ENCODE measurements around the gene IFTAP. TPM values are rescaled to one million over a fixed set of nuclear protein-coding genes. Genes with fewer than 3 reads are reported as not detected.

Gene IFTAP
- total RNA-seq, 4 donors from 2014 or later: 0.80 to 22.3 (median 15.5) TPM

DNA sequence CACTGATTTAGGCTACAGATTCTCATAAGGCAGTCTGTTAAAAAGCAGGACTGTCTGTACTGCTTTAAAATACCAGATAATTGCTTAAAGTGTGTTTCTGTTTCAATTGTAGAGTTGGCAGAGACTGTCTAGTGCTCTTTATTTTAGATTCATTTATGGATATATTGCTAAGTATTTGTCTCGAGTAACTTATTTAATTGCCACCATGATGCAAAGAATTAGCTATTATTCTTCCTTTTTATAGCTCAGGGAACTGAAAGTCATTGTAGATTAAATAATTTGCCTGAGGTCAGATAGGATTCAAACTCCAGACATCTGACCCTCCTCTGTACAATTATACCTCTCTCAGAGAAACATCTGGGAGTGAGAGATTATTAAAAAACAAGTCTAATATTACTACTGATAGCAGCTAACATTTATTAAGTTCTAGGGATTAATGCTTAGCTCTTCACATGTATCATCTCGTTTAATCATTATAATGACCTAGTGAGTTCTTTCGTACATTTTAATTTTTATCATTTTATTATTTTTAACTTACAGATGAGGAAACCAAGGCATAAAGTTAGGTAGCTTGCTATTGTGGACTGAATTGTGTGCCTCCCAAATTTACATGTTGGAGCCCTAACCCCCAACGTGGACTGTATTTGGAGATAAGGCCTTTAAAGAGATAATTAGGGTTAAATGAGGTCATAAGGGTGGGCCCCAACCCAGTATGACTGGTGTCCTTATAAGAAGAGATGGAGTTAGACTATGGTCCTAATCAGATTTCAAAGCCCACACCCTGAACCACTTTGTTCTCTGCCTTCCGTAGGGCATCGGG is 23.5 kb downstream of the IFTAP start:
- Histone ChIP-seq H3K27ac (no peak overlapping the region), H3K4me3 (no peak overlapping the region), H3K4me1 (peaks cover 0 to 14% (median 0%) of the 10 kb centered on the region in 3 donors), H3K9me3 (no peaks in the 10 kb centered on the region), H3K27me3 (no peaks in the 10 kb centered on the region), H3K36me3 (no peaks in the 10 kb centered on the region)
- TF ChIP-seq, protein P1, sequence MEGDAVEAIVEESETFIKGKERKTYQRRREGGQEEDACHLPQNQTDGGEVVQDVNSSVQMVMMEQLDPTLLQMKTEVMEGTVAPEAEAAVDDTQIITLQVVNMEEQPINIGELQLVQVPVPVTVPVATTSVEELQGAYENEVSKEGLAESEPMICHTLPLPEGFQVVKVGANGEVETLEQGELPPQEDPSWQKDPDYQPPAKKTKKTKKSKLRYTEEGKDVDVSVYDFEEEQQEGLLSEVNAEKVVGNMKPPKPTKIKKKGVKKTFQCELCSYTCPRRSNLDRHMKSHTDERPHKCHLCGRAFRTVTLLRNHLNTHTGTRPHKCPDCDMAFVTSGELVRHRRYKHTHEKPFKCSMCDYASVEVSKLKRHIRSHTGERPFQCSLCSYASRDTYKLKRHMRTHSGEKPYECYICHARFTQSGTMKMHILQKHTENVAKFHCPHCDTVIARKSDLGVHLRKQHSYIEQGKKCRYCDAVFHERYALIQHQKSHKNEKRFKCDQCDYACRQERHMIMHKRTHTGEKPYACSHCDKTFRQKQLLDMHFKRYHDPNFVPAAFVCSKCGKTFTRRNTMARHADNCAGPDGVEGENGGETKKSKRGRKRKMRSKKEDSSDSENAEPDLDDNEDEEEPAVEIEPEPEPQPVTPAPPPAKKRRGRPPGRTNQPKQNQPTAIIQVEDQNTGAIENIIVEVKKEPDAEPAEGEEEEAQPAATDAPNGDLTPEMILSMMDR (IDR thresholded peaks at IDR 0.05): no peak
- TF ChIP-seq POLR2A (IDR thresholded peaks at IDR 0.05): no peak
- intact Hi-C loops (cut with DNase I): no loop called here
- WGBS, 2 donors: 81 to 85% methylated on average over 6 of the region's 6 CpGs
- no peak for DNase-seq

DNA sequence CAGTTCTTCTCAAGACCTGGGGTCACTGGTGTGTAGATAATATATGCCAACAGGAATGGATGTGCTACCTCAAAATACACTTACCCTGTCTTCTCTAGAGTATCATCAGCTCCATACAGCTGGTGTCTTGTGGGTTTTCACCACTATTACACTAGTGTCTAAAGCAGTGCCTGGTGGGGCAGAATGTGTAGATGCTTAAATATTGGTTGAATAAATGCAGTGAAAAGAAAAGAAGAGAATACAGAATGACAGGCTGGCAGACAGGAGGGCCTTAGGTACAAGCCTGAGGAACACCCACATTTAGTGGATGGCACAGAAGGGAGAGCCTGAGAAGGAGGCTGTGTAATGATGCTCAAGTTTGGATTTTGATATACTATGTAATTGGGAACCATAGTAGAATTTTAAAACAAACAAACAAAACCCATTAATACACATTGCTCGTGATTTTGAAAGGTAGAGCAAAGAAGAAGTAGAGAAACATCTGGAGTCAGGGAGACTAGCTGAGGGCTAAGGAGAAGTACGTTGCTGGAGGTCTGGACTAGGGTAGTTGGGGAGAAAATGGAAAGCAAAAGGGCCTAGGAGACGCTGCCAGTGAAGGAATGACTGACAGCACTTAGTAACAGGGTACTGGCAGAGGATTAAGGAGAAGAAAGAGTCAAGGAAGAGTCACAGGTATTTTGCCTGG is 24.2 kb downstream of the IFTAP start:
- H3K9me3 ChIP-seq: no peaks in the 10 kb centered on the region
- no peak for TF ChIP-seq POLR2A (IDR thresholded peaks at IDR 0.05)
- TF ChIP-seq, protein P1 (IDR thresholded peaks at IDR 0.05): no peak
- intact Hi-C loops (cut with DNase I): no loop called here
- H3K4me3 ChIP-seq: no peak overlapping the region
- WGBS, 2 donors: 51 to 66% methylated on average over 3 of the region's 3 CpGs
- H3K27me3 ChIP-seq: no peaks in the 10 kb centered on the region
- no peak overlapping the region for H3K27ac ChIP-seq
- no peak for DNase-seq
- H3K4me1 ChIP-seq: peaks cover 0 to 14% (median 0%) of the 10 kb centered on the region in 3 donors
- H3K36me3 ChIP-seq: no peaks in the 10 kb centered on the region

DNA sequence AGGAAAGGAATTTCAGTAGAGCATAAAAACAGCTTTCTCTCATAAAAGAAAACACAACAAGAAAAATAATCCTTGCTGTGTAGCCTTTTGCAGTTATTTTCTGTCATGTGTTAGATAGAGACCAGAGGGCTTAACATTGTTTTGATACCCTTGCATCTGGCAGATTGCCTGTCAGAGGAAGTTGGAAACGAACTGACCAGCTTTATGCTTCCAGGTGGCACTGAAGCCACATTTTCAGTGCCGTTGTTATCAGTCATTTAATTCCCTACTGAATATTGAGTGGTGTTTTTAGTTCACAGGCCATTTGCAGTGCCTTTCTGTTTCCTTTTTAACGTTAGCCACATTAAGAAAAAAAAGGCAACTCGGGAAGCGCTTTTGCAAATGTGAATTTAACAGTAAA is 25.2 kb downstream of the IFTAP start:
- WGBS, 2 donors: 25 to 42% methylated on average over 5 of the region's 5 CpGs
- no peaks in the 10 kb centered on the region for H3K27me3 ChIP-seq
- H3K27ac ChIP-seq: no peak overlapping the region
- no peak for DNase-seq
- no peaks in the 10 kb centered on the region for H3K9me3 ChIP-seq
- intact Hi-C loops (cut with DNase I): no loop called here
- peaks cover 0 to 14% (median 0%) of the 10 kb centered on the region in 3 donors for H3K4me1 ChIP-seq
- no peak for TF ChIP-seq POLR2A (IDR thresholded peaks at IDR 0.05)
- TF ChIP-seq, protein P1 (IDR thresholded peaks at IDR 0.05): no peak
- no peaks in the 10 kb centered on the region for H3K36me3 ChIP-seq
- peak overlapping the region in 2 of 4 donors; percentile 6 to 23 for H3K4me3 ChIP-seq

DNA sequence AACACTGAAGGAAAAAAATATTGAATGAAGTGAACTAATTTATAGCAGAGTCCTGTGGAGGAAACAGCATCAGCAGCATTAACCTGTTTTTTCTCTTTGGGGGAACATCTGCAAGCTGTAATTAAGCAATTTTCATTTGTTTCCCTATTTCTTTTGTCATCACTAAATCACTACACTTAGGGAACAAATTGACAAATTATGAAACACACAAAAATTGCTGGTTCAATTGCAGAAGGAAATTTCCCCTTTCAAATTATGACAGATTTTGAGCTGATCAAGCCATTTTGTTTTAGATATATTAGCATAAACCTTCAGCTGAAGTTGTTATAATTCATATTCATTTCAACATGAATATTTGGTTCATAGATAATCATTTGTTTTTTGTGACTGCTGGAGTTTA is 25.9 kb downstream of the IFTAP start:
- Histone ChIP-seq H3K4me3 (no peak overlapping the region), H3K9me3 (no peaks in the 10 kb centered on the region), H3K27ac (no peak overlapping the region), H3K4me1 (peaks cover 0 to 14% (median 0%) of the 10 kb centered on the region in 3 donors), H3K27me3 (no peaks in the 10 kb centered on the region), H3K36me3 (no peaks in the 10 kb centered on the region)
- TF ChIP-seq, protein P1 (IDR thresholded peaks at IDR 0.05): no peak
- TF ChIP-seq POLR2A (IDR thresholded peaks at IDR 0.05): no peak
- DNase-seq: no peak
- intact Hi-C loops (cut with DNase I): no loop called here

DNA sequence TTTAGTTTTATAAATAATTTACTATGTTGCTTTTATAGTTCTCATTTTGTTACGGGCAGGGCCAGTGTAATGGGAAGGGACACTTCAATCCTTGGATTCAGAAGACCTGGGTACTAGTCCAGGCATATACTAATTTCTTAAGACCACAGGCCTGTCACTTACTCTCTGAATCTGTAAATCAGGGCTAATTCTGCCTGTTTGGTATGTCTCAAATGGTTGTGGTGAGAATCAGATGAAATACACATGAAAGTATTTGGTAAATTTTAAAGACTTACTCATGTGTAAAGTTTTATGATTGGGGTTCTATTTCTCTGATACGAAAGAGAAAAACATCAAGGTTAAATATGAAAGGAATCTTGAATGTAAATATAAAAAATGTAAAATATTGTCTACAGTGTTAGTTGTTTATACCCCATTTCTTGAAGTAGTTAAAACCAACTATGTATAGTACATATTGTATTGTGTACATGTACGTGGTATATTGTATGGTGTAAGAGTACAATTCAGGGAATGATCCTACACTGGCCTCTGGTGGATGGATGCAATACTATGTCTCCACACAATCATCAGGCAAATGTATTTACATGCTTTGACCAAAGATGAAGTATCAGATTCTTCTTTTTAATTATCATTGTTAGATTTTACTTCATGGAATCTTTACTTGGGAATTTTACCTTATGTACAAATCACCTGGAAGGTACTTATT is 28.3 kb downstream of the IFTAP start:
- no peak for DNase-seq
- TF ChIP-seq POLR2A (IDR thresholded peaks at IDR 0.05): no peak
- TF ChIP-seq, protein P1 (IDR thresholded peaks at IDR 0.05): peak in 3 of 6 experiments; percentile 10 to 25 (median 16)
- no peak overlapping the region for H3K27ac ChIP-seq

More for the DNA sequence above, 28.3 kb downstream of the IFTAP start:
- no peaks in the 10 kb centered on the region for H3K27me3 ChIP-seq
- no peaks in the 10 kb centered on the region for H3K36me3 ChIP-seq
- H3K4me3 ChIP-seq: no peak overlapping the region
- intact Hi-C loops (cut with DNase I): no loop called here
- peaks cover 0 to 14% (median 0%) of the 10 kb centered on the region in 3 donors for H3K4me1 ChIP-seq
- H3K9me3 ChIP-seq: no peaks in the 10 kb centered on the region
- 73 to 80% methylated on average over 3 of the region's 3 CpGs for WGBS, 2 donors

All from esophagus squamous epithelium (tissue), 5 donors.